Subcutaneous abdominal adipose tissue (tissue), 5 donors: ENCODE measurements around the gene FMN2.

Experiments used
- H3K27ac ChIP-seq: one replicate; pipeline ENCODE4 v1.7.0; 2013; ENCODE audit warnings: low read depth, mild to moderate bottlenecking, inconsistent platforms, low read length, moderate library complexity
- H3K27me3 ChIP-seq, 5 donors: one replicate each; pipeline ENCODE4 v1.7.0; 2013; ENCODE audit warnings: low read length in 5 of 5, inconsistent platforms in 1 of 5; ENCODE audit not compliant: control insufficient read depth in 5 of 5, insufficient read depth in 4 of 5
- H3K36me3 ChIP-seq, 5 donors: one replicate each; pipeline ENCODE4 v1.7.0; 2013; ENCODE audit warnings: low read length in 5 of 5; ENCODE audit not compliant: control insufficient read depth in 5 of 5, insufficient read depth in 5 of 5
- H3K4me1 ChIP-seq, 5 donors: one replicate each; pipeline ENCODE4 v1.7.0; 2013; ENCODE audit warnings: low read length in 5 of 5, mild to moderate bottlenecking in 3 of 5, moderate library complexity in 1 of 5; ENCODE audit not compliant: control insufficient read depth in 5 of 5, insufficient read depth in 5 of 5
- H3K4me3 ChIP-seq, 5 donors: one replicate each; pipeline ENCODE4 v1.7.0; 2013; ENCODE audit warnings: low read length in 5 of 5, low read depth in 1 of 5
- H3K9ac ChIP-seq, 5 donors: one replicate each; pipeline ENCODE4 v1.7.0; 2013; ENCODE audit warnings: low read length in 5 of 5, mild to moderate bottlenecking in 4 of 5, moderate library complexity in 3 of 5
- H3K9me3 ChIP-seq, 5 donors: one replicate each; pipeline ENCODE4 v1.7.0; 2013; ENCODE audit warnings: low read length in 5 of 5; ENCODE audit not compliant: control insufficient read depth in 5 of 5
- donor health status: healthy.
- donor health status: healthy.
- donor health status: healthy.
- donor health status: healthy.
- donor health status: healthy.

The FMN2 gene

GRCh38 chr1:240338837-240339236, 247.2 kb downstream of the FMN2 start:
- peaks cover 0 to 4% (median 0%) of the 10 kb centered on the region in 5 donors for H3K4me1 ChIP-seq
- H3K27ac ChIP-seq: no peak overlapping the region
- H3K36me3 ChIP-seq: no peaks in the 10 kb centered on the region
- no peak overlapping the region for H3K9ac ChIP-seq
- no peaks in the 10 kb centered on the region for H3K9me3 ChIP-seq
- H3K4me3 ChIP-seq: no peak overlapping the region
- H3K27me3 ChIP-seq: no peaks in the 10 kb centered on the region

GRCh38 chr1:240341365-240342250, 249.9 kb downstream of the FMN2 start:
- H3K27ac ChIP-seq: no peak overlapping the region
- no peaks in the 10 kb centered on the region for H3K9me3 ChIP-seq
- no peak overlapping the region for H3K9ac ChIP-seq
- no peaks in the 10 kb centered on the region for H3K27me3 ChIP-seq
- H3K36me3 ChIP-seq: no peaks in the 10 kb centered on the region
- H3K4me1 ChIP-seq: peaks cover 0 to 4% (median 0%) of the 10 kb centered on the region in 5 donors
- no peak overlapping the region for H3K4me3 ChIP-seq

GRCh38 chr1:240342251-240342625, 250.6 kb downstream of the FMN2 start:
- no peak overlapping the region for H3K27ac ChIP-seq
- H3K4me1 ChIP-seq: peaks cover 0 to 4% (median 0%) of the 10 kb centered on the region in 5 donors
- no peak overlapping the region for H3K9ac ChIP-seq
- H3K27me3 ChIP-seq: no peaks in the 10 kb centered on the region
- H3K36me3 ChIP-seq: no peaks in the 10 kb centered on the region
- H3K4me3 ChIP-seq: no peak overlapping the region
- no peaks in the 10 kb centered on the region for H3K9me3 ChIP-seq

- Histone ChIP-seq H3K4me3 (no peak overlapping the region), H3K27ac (no peak overlapping the region), H3K27me3 (no peaks in the 10 kb centered on the region), H3K4me1 (peaks cover 0 to under 1% (median 0%) of the 10 kb centered on the region in 5 donors), H3K9ac (no peak overlapping the region), H3K36me3 (no peaks in the 10 kb centered on the region), H3K9me3 (no peaks in the 10 kb centered on the region)
Observed at GRCh38 chr1:240343045-240343444, 251.4 kb downstream of the FMN2 start.

- Histone ChIP-seq H3K27ac (no peak overlapping the region), H3K27me3 (no peaks in the 10 kb centered on the region), H3K36me3 (no peaks in the 10 kb centered on the region), H3K4me1 (no peaks in the 10 kb centered on the region), H3K9me3 (no peaks in the 10 kb centered on the region), H3K9ac (no peak overlapping the region), H3K4me3 (no peak overlapping the region)
Observed at GRCh38 chr1:240343966-240344365, 252.3 kb downstream of the FMN2 start.

GRCh38 chr1:240344918-240345317, 253.2 kb downstream of the FMN2 start:
- H3K4me1 ChIP-seq: no peaks in the 10 kb centered on the region
- no peaks in the 10 kb centered on the region for H3K9me3 ChIP-seq
- no peak overlapping the region for H3K9ac ChIP-seq
- H3K36me3 ChIP-seq: no peaks in the 10 kb centered on the region
- H3K27me3 ChIP-seq: no peaks in the 10 kb centered on the region
- H3K4me3 ChIP-seq: no peak overlapping the region
- H3K27ac ChIP-seq: no peak overlapping the region

GRCh38 chr1:240349695-240350094, 258.0 kb downstream of the FMN2 start:
- Histone ChIP-seq H3K27me3 (no peaks in the 10 kb centered on the region), H3K4me3 (no peak overlapping the region), H3K9ac (no peak overlapping the region), H3K27ac (no peak overlapping the region), H3K4me1 (no peaks in the 10 kb centered on the region), H3K36me3 (no peaks in the 10 kb centered on the region), H3K9me3 (peaks cover 0 to 4% (median 0%) of the 10 kb centered on the region in 5 donors)

- Histone ChIP-seq H3K27ac (no peak overlapping the region), H3K27me3 (no peaks in the 10 kb centered on the region)
Observed at GRCh38 chr1:240350910-240351331, 259.2 kb downstream of the FMN2 start.

GRCh38 chr1:240351690-240352089, 260.0 kb downstream of the FMN2 start:
- no peaks in the 10 kb centered on the region for H3K4me1 ChIP-seq
- no peaks in the 10 kb centered on the region for H3K36me3 ChIP-seq
- H3K4me3 ChIP-seq: no peak overlapping the region
- H3K9ac ChIP-seq: no peak overlapping the region
- H3K9me3 ChIP-seq: peaks cover 0 to 4% (median 0%) of the 10 kb centered on the region in 5 donors
- H3K27ac ChIP-seq: no peak overlapping the region
- no peaks in the 10 kb centered on the region for H3K27me3 ChIP-seq

More at GRCh38 chr1:240350910-240351331, 259.2 kb downstream of the FMN2 start:
- no peak overlapping the region for H3K9ac ChIP-seq
- H3K36me3 ChIP-seq: no peaks in the 10 kb centered on the region
- H3K4me1 ChIP-seq: no peaks in the 10 kb centered on the region
- no peak overlapping the region for H3K4me3 ChIP-seq
- H3K9me3 ChIP-seq: peaks cover 0 to 4% (median 0%) of the 10 kb centered on the region in 5 donors

- H3K36me3 ChIP-seq: no peaks in the 10 kb centered on the region
Observed at GRCh38 chr1:240352769-240353168, 261.1 kb downstream of the FMN2 start.

More at GRCh38 chr1:240352769-240353168, 261.1 kb downstream of the FMN2 start:
- Histone ChIP-seq H3K9me3 (peaks cover 0 to 4% (median 0%) of the 10 kb centered on the region in 5 donors), H3K4me1 (no peaks in the 10 kb centered on the region), H3K27me3 (no peaks in the 10 kb centered on the region), H3K4me3 (no peak overlapping the region), H3K9ac (no peak overlapping the region), H3K27ac (no peak overlapping the region)
